HL-60/S4 (cell line): ENCODE data around the gene RUFY1.

Source experiments
- in situ Hi-C: fragments of 300-500 bp; cut with MboI; formaldehyde crosslinking; loops from 2 replicates; pipeline ENCODE4 v1.14.3; 2022; ENCODE audit warnings: low sequenced_read_pairs

The RUFY1 gene

GRCh38 chr5:179603308-179603707, 53.0 kb downstream of the RUFY1 start:
- in situ Hi-C loops, result no loop called here

DNA sequence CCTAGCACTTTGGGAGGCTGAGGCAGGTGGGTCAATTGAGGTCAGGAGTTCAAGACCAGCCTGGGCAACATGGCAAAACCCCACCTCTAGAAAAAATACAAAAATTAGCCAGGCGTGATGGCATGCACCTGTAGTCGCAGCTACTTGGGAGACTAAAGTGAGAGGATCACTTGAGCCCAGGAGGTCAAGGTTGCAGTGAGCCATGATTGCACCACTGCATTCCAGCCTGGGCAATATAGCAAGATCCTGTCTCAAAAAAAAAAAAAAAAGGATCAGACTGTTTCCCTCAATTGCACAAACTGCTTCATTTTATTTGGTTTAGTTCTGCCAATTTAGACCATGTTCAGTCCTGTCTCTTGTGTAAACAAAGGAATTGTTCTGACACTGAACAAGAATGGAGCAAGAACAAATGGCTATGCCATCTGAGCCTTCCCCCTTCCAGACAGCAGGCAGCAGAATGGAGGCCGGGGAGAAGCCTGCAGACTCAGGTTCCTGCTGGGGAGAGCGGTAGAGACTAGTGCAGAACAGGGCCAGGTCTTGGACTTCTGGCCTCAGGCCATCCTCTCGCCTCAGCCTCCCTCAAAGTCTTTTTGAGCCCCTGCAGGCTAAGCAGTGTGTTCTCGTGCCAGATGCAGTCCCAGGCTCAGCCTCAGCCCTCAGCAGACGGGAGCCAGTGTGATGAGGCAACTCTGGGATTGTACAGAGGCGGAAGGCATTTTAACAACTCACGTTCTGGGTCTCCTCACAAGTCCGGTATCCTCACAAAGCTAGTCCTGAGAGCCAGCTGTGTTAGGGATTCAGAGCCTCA, 54.9 kb downstream of the RUFY1 start:
- in situ Hi-C loops, result no loop called here

DNA sequence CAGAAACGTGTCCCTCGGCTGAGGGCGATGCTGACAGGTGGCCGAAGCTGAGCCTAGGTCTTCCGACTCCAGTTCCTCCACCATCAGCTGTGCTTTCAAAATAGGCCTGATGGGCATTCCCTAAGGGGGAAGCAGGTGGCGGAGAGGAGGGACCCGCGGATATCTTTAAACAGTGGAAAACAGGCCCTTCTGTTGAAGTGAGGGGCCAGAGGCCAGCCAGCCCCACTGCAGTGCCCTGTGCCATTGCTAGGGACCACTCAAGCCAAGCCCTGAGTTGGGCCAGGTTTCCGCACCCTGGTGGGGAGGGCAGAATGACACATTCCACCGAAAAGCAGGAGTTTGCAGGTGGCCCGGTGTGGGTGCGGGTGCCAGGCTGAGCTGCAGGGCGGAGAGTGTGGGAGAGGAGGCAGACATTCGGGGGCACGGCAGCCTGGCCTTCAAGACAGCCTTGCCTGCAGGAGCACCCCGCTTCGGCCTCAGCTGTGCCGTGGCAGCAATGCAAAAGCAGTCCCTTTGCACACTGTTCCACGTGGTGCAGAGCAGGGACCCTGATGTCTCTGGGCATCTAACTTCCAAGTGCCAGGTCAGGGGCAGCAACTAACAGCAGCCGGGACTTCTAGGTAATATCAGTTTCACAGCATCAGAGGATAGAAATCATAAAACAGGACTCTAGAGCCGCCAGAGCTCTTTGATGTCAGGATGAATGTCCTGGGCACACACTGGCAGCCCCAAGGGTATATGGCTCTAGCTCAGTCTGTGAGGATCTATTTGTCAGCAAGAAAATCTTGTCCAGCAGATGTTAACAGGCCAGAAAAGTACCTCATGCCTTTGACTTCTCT, 55.9 kb downstream of the RUFY1 start:
- in situ Hi-C loops, result no loop called here

- in situ Hi-C loops, result no loop called here
These were observed 56.5 kb downstream of the RUFY1 start for GRCh38 chr5:179606910-179607159.

- in situ Hi-C loops, result no loop called here
These were observed 57.0 kb downstream of the RUFY1 start for GRCh38 chr5:179607160-179607931.

- in situ Hi-C loops, result no loop called here
These were observed 57.8 kb downstream of the RUFY1 start for GRCh38 chr5:179608131-179608581.

GRCh38 chr5:179609834-179610108, 59.4 kb downstream of the RUFY1 start:
- in situ Hi-C loops, result no loop called here

DNA sequence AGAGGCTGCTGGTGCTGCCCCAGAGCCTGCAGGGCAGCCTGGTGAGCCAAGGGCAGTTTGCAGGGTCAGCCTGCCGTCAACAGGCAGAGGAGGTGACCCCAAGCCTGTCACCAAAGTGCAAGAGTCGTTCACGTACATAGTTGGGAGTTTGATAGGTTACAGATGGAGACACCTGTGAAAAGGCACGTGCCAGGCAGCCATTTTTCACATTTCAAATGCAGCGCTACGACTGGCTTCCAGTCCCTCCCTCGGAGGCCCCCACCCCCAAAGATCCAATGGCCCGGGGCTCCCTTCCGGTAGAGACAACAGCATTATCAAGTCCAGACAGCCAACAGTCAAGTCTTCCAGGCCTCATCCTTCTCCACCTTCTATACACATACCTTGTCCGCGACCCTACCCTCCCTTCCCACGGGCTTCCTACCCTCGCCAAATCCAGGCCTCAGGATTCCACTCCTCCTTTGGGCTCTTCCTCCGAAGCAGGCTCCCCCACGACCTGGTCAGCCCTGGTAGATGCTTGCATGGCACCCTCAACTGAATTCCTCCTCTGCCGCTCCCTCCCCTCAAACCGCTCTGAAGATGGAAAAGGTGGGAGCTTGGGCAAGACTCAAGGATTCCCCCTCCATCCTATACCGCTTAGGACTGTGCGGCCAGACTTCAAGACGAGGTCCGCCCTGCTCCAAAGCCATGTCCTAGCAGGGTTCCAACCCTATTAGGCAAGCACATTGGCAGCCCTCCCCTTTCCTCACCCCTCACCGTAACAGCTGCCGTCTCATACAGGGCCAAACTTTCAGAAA, 60.0 kb downstream of the RUFY1 start:
- in situ Hi-C loops, result no loop called here

DNA sequence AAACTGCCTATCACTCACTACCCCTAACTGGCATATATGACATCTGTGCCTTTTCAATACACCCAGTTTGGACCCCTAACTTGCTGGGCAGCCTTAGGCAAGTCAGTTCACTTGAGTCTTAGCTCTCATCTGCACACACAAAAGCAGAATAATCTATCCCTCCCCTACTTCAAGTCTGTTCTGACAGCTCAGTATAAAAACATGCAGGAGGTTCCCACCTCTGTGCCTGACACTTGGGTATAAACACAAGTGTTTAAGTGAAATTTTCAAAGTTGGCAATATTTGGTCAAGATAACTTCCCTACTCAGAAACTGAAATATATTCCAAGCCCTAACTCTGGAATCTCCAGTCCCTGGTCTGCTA, 60.5 kb downstream of the RUFY1 start:
- in situ Hi-C loops, result no loop called here

GRCh38 chr5:179612577-179613459, 62.5 kb downstream of the RUFY1 start:
- in situ Hi-C loops, result no loop called here

GRCh38 chr5:179613460-179614071, 63.2 kb downstream of the RUFY1 start:
- in situ Hi-C loops, result no loop called here

- in situ Hi-C loops, result no loop called here
These were observed 64.4 kb downstream of the RUFY1 start for GRCh38 chr5:179614745-179615144.

DNA sequence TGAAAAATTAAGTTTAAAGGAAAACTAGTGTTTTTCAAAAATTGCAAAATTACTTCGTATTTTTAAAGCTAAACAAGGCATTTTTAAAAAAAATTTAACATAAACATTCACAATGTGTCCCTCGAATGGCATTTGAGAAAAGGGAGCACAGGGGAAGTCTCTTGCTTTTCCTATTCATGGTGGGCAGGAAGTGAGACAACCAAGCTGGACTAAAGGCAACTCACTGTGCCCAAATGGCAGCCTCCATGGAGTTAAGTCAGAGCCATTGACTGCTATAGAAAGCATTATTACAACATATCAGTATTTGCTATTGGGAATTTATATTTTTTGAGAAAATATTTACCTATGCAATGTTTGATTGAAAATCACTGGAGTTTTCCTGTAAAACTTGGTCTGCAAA, 64.8 kb downstream of the RUFY1 start:
- in situ Hi-C loops, result no loop called here

DNA sequence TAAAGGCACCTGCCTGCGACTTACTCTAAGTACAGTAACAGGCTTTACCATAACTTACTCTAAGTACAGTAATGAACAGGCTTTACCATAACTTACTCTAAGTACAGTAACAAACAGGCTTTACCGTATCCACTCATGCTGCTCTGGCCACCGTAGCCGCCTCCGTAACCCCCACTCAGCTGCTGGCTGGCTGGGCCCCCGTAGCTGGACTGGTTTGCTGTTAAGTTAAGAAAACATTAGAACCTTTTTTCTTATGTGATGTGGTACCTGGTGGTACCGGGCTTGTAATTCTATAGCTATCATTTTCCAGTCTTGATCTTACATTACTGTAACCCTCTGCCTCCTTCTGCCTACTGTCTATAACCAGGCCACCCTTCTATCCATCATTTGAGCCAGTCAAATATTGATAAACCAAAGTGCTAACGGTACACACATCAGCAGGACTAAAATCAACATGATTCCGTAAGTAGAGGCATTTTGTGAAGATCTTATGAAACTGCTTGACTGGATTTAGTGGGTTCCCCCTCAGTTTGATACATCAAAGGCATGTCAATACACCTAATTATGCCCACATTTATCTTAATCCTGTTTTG, 65.7 kb downstream of the RUFY1 start:
- in situ Hi-C loops, result no loop called here

DNA sequence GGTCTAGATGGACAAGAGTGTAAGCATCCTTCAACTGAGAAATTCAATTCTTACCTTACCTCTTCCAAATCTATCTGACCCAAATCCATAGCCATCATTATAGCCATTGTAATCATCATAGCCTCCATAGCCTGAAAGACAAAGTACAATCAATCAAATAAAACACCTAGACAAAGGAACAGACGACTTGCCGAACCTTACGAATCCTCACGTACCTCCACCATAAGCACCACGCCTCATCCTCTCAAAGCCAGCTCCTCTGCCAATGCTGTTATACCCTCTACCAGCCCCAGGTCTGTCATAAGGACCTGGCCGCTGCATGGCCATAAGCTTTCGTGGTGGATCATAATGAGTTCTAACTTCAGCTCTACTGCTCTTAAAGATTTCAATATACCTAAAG, 67.6 kb downstream of the RUFY1 start:
- in situ Hi-C loops, result no loop called here

DNA sequence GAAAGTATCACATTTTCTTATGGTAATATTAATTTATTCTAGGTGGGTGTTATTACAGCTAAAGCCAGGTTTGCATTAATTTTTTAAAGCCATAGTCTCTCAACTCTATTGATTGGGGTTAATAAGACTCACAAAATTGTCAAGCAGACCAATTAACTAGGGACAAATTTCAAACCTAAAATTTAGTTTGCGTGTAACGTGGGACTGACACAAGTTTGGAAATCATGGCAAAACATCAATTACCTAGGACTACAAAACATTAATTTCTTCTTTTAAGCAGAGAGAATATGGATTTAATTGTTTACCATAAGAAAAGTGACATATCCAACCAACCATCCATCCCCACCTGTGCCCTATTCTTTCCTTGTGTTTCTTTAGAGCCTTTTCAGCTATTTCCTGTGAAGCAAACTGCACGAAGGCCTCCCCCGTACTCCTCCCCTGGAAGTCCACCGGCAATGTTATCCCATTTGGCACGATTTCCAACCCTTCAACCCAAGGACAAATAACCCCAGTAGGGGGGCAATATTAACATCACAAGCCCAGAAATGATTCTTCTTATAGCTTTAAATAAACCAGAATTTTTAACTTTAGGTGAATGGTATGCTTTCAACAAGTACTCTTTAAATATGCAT, 68.7 kb downstream of the RUFY1 start:
- in situ Hi-C loops, result no loop called here

- in situ Hi-C loops, result no loop called here
These were observed 69.4 kb downstream of the RUFY1 start for GRCh38 chr5:179619776-179620175.

DNA sequence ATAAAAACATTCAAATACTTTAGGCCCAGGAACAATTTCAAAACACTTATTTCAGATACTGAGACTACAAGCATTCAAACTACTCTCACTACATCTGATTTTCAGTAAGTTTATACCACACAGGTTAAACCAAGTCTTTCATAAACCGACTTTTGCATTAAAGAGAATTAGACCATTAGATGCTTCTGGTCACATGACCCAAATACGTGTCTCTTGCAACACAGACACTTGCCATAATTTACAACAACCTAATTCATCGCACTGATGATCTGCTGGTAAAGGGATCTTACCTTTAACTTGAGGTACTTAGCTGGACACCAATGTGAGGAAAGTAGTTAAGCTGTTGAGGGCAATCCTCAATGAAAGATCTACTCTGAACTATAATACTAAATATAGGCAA, 69.9 kb downstream of the RUFY1 start:
- in situ Hi-C loops, result no loop called here
